MCF 10A (cell line): ENCODE results near the gene SBK1. TPM values are rescaled to one million over a fixed set of nuclear protein-coding genes. Genes with fewer than 3 reads are reported as not detected.

ENCODE experiments used
- total RNA-seq: library from RNA; stranded (reverse); gene quantifications from 2 replicates; pipeline ENCODE4 v1.2.3, GENCODE V29; 2022

The SBK1 gene
- total RNA-seq, 1 experiment from 2014 or later, result 0.14 TPM

Other genes starting within 250 kb of the SBK1 start
- gene GSG1L, start 228.8 kb upstream of the SBK1 start, total RNA-seq, result not detected in 2 replicates
- 184 and 200 TPM in 2 replicates for gene XPO6, start 80.6 kb upstream of the SBK1 start, total RNA-seq
- 1.6 and 2.1 TPM in 2 replicates for gene NPIPB6, start 71.0 kb downstream of the SBK1 start, total RNA-seq
- gene EIF3CL, start 111.3 kb downstream of the SBK1 start, total RNA-seq, result 33.3 and 165 TPM in 2 replicates
- gene NPIPB7, start 179.8 kb downstream of the SBK1 start, total RNA-seq, result not detected in 2 replicates
- 18.1 and 19.7 TPM in 2 replicates for gene CLN3, start 199.5 kb downstream of the SBK1 start, total RNA-seq
- gene APOBR, start 202.1 kb downstream of the SBK1 start, total RNA-seq, result 0.09 and 0.10 TPM in 2 replicates
- gene IL27, start 214.3 kb downstream of the SBK1 start, total RNA-seq, result not detected in 2 replicates
- 291 and 345 TPM in 2 replicates for gene NUPR1, start 246.4 kb downstream of the SBK1 start, total RNA-seq